Chondrocyte (in vitro differentiated cells): ENCODE results near the gene CBFA2T2. TPM values are rescaled to one million over a fixed set of nuclear protein-coding genes. Genes with fewer than 3 reads are reported as not detected.
A peak's percentile ranks its signal among the peaks of the same experiment; 100 is the strongest.

ENCODE experiments used
- DNase-seq: peaks from one replicate; pipeline ENCODE4 v3.0.0; 2021; ENCODE audit warnings: mixed read lengths, low spot score
- H3K27ac Mint-ChIP-seq: one replicate; pipeline ENCODE4 v1.8.0; 2021; ENCODE audit warnings: mild to moderate bottlenecking, moderate library complexity, mixed read lengths; ENCODE audit not compliant: unreplicated experiment
- H3K27me3 Mint-ChIP-seq: 2 replicates; pipeline ENCODE4 v1.8.0; 2021; ENCODE audit warnings: low read depth, mixed read lengths
- H3K36me3 Mint-ChIP-seq: 2 replicates; pipeline ENCODE4 v1.8.0; 2021; ENCODE audit warnings: low read depth, mixed read lengths
- H3K4me1 Mint-ChIP-seq: 2 replicates; pipeline ENCODE4 v1.8.0; 2021; ENCODE audit warnings: low read depth, mild to moderate bottlenecking, mixed read lengths
- H3K4me3 Mint-ChIP-seq: one replicate; pipeline ENCODE4 v1.8.0; 2021; ENCODE audit warnings: mild to moderate bottlenecking, moderate library complexity, mixed read lengths; ENCODE audit not compliant: unreplicated experiment
- H3K9me3 Mint-ChIP-seq: 2 replicates; pipeline ENCODE4 v1.8.0; 2021; ENCODE audit warnings: low read depth, mixed read lengths
- total RNA-seq: library from RNA; stranded (reverse); gene quantifications from 3 replicates; pipeline ENCODE4 v1.2.1, GENCODE V29; 2021
- TF ChIP-seq, protein P1 (sequence below): fragments of 200-600 bp; sonication (generic); IDR thresholded peaks from 2 replicates; pipeline ENCODE4 v1.5.0; 2021; ENCODE audit warnings: antibody characterized with exemption, mild to moderate bottlenecking, moderate library complexity

CBFA2T2 gene
- total RNA-seq, 1 donor from 2014 or later, result 23.5 TPM

DNA sequence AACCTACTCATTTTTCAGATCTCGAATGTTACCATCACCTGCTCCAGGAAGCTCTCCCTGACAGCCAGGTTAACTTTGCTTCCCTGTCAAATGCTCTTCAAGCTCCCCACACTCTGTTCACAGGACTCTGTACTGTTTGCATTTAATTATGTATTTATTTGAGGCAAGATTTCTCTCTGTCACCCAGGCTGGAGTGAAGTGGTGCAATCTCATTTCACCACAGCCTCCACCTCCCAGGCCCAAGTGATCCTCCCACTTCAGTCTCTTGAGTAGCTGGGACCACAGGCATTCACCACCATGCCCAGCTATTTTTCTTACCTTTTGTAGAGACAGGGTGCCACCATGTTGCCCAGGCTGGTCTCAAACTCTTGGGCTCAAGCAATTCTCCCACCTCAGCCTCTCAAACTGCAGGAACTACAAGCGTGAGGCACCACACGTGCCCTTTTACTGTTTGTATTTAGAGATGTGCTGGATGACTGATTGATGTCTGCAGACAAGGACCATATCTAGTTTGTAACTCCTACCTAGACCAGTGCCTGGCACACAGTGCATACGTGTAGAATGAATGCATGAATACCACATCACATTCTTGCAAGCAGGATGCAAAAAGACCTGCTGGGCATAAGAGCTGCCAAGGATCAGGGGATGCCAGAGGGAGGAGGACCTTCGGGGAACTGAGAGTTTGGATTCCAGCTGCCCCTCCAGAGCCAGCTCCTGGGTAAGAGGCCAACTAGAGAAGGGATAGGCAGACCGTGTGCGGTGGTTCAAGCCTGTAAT, 15.6 kb upstream of the CBFA2T2 start:
- H3K27ac Mint-ChIP-seq, result no peak overlapping the region
- no peaks in the 10 kb centered on the region for H3K9me3 Mint-ChIP-seq
- no peaks in the 10 kb centered on the region for H3K36me3 Mint-ChIP-seq
- TF ChIP-seq, protein P1, sequence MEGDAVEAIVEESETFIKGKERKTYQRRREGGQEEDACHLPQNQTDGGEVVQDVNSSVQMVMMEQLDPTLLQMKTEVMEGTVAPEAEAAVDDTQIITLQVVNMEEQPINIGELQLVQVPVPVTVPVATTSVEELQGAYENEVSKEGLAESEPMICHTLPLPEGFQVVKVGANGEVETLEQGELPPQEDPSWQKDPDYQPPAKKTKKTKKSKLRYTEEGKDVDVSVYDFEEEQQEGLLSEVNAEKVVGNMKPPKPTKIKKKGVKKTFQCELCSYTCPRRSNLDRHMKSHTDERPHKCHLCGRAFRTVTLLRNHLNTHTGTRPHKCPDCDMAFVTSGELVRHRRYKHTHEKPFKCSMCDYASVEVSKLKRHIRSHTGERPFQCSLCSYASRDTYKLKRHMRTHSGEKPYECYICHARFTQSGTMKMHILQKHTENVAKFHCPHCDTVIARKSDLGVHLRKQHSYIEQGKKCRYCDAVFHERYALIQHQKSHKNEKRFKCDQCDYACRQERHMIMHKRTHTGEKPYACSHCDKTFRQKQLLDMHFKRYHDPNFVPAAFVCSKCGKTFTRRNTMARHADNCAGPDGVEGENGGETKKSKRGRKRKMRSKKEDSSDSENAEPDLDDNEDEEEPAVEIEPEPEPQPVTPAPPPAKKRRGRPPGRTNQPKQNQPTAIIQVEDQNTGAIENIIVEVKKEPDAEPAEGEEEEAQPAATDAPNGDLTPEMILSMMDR, result no peak
- H3K27me3 Mint-ChIP-seq, result peaks cover 13% of the 10 kb centered on the region
- H3K4me3 Mint-ChIP-seq, result no peak overlapping the region
- DNase-seq, result no peak
- H3K4me1 Mint-ChIP-seq, result no peaks in the 10 kb centered on the region

DNA sequence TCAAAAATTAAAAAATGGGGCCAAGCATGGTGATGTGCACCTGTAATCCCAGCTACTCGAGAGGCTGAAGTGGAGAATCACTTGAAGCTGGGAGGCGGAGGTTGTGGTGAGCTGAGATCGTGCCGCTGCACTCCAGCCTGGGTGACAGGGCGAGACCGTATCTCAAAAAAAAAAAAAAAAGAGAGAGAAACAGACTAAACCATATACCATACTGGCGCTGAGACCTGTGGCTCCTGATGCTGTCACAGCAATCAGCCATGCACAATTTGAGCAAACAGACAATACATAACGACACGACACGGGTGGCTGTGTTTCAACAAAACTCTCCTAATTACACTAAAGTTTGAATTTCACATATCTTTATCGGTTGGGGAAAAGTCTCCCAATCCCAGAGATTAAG, 14.9 kb upstream of the CBFA2T2 start:
- peaks cover 13% of the 10 kb centered on the region for H3K27me3 Mint-ChIP-seq
- H3K27ac Mint-ChIP-seq, result no peak overlapping the region
- no peak overlapping the region for H3K4me3 Mint-ChIP-seq
- H3K36me3 Mint-ChIP-seq, result no peaks in the 10 kb centered on the region
- H3K4me1 Mint-ChIP-seq, result no peaks in the 10 kb centered on the region
- TF ChIP-seq, protein P1, result no peak
- no peak for DNase-seq
- H3K9me3 Mint-ChIP-seq, result no peaks in the 10 kb centered on the region

DNA sequence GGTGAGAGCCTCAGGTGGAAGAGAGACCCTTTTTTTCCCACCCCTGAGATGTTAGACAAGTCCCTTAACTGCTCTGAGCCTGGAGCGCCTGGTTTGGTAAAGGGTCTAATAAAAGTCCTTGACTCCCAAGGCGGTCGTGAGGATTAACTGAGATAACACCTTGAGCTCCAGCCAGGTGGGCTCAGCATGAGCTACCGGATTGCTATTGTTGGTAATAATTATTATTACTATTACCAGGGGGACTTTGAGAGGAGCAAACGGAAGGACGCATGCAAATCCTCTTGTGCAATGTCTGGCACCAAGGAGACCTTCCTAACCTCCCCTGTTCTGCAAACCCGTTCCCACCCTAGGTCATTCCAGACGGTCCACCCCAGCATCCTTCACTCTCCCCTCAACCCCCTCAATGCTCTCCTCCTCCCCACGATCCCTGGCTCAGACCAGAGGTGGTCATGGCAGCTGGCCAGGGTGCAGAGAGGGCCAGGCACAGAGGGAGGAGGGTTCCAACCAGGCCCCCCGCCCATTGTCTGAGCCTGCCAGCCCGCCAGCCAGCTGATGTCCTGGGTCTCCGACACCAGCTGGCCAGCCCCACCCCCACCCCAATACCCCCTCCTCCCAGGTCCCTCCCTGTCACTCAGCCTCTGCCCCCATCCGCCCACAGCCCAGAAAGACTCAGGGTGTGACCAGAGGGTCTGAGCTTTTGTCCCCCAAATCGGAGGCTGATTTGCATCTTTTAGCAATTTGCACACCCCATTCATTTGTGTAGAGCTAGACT, 14.3 kb upstream of the CBFA2T2 start:
- H3K4me3 Mint-ChIP-seq, result no peak overlapping the region
- H3K27ac Mint-ChIP-seq, result no peak overlapping the region
- H3K27me3 Mint-ChIP-seq, result peaks cover 13% of the 10 kb centered on the region
- DNase-seq, result no peak
- H3K36me3 Mint-ChIP-seq, result no peaks in the 10 kb centered on the region
- H3K4me1 Mint-ChIP-seq, result no peaks in the 10 kb centered on the region
- TF ChIP-seq, protein P1, result no peak
- H3K9me3 Mint-ChIP-seq, result no peaks in the 10 kb centered on the region

DNA sequence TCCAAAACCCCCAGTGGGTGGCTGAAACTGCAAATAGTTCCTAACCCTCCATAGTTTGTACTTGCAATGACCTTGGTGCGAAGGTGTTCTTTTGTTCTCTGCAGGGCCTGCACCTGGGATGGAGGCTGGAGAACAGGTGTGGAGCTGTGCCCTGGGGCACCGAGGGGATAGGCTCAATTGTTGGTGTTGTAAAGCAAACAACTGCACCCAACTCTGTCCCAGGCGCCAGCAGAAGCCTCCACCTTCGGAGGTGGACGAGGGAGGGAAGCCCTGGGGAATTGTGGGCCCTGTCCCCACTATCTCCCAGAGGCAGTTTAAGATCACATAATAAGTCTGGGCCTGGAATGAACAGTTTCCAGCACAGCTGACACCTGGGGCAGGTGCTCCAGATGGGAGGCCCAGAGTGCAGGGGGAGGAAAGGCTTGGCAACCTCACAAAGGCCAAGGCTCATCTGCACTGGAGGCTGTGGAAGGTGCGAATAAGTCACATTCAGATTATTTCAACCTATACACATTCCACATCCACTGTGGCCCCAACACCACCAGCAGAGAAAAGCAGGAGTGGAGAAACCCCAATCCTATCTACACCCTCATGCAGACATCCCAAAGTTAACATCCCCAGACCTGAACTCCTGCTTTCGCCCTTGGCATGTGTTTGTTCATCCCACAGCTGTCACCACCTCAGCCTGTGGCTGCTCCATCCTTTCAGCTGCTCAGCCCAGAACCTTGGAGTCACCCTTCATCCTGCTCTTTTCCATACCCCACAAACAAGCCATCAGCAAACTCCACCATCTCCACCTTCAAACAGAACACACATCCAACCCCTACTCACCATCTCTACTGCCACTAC, 12.3 kb upstream of the CBFA2T2 start:
- H3K9me3 Mint-ChIP-seq, result no peaks in the 10 kb centered on the region
- no peak overlapping the region for H3K4me3 Mint-ChIP-seq
- TF ChIP-seq, protein P1, result no peak
- DNase-seq, result no peak
- H3K36me3 Mint-ChIP-seq, result no peaks in the 10 kb centered on the region
- no peak overlapping the region for H3K27ac Mint-ChIP-seq
- peaks cover 13% of the 10 kb centered on the region for H3K27me3 Mint-ChIP-seq
- H3K4me1 Mint-ChIP-seq, result no peaks in the 10 kb centered on the region

DNA sequence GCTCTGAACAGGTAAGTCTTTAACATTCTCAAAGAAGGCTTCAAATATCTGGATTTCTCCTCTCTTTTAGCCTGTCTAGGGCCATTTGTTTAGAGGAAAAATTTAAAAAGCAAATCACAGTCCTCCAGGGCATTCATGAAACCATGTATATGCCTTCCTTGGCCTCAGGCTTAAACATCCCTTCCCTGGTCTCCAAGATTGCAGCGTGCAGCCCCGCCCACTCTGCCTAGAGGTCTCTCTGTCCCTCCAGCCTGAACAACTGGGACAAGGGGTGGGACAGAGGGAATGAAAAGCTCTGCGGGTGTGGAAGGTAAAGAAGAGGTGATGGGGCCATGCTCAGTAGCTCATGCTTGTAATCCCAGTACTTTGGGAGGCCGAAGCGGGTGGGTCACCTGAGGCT, 9.8 kb upstream of the CBFA2T2 start:
- Mint-ChIP-seq H3K9me3 (no peaks in the 10 kb centered on the region), H3K27ac (no peak overlapping the region), H3K4me1 (no peaks in the 10 kb centered on the region), H3K4me3 (no peak overlapping the region), H3K36me3 (no peaks in the 10 kb centered on the region), H3K27me3 (peaks cover 5% of the 10 kb centered on the region)
- peak; percentile 18 for DNase-seq
- TF ChIP-seq, protein P1, result no peak
